IMR-90 (cell line): ENCODE results near the gene LNX1. TPM values are rescaled to one million over a fixed set of nuclear protein-coding genes. Genes with fewer than 3 reads are reported as not detected.

Source experiments
- ATAC-seq: fragments of 200-7000 bp; cut with Tn5 transposase; 2 replicates; pipeline ENCODE4 v1.9.1; 2020; ENCODE audit warnings: low read depth, mild to moderate bottlenecking, moderate library complexity
- BruUV-seq: library from RNA; stranded (reverse); fragments of 400-500 nt; replicated peaks from 2 replicates; lab custom pipeline; 2021; lab: Mats Ljungman, UMichigan
- CTCF ChIA-PET: fragments of 300-600 bp; formaldehyde crosslinking; extraction: SDS; loops from one replicate; lab custom pipeline; 2021; ENCODE audit warnings: antibody characterized with exemption; lab: Yijun Ruan, JAX
- POLR2A ChIA-PET: fragments of 300-600 bp; sonication (Branson Sonifier 250); formaldehyde crosslinking; loops from one replicate; lab custom pipeline; 2022; ENCODE audit warnings: antibody characterized with exemption; ENCODE audit not compliant: unreplicated experiment; lab: Charles Lee
- DNase-seq: peaks from one replicate; pipeline ENCODE4 v3.0.0; 2013
- H2AFZ ChIP-seq: replicated peaks from 2 replicates; pipeline ENCODE3; 2013; ENCODE audit warnings: low read length, mild to moderate bottlenecking; ENCODE audit not compliant: poor library complexity
- H2AK5ac ChIP-seq: 2 replicates; pipeline ENCODE4 v1.6.1; 2013; ENCODE audit warnings: low read depth, low read length, inconsistent platforms
- H2AK9ac ChIP-seq: replicated peaks from 2 replicates; pipeline ENCODE3; 2013; ENCODE audit warnings: mild to moderate bottlenecking, low read depth, low read length, moderate library complexity; ENCODE audit not compliant: poor library complexity
- H2BK120ac ChIP-seq: 2 replicates; pipeline ENCODE4 v1.6.1; 2013; ENCODE audit warnings: low read depth, low read length, inconsistent platforms
- H2BK15ac ChIP-seq: 3 replicates; pipeline ENCODE4 v1.6.1; 2013; ENCODE audit warnings: low read depth, low read length, inconsistent platforms
- H2BK20ac ChIP-seq: 2 replicates; pipeline ENCODE4 v1.6.1; 2013; ENCODE audit warnings: low read depth, mild to moderate bottlenecking, inconsistent platforms, low read length, moderate library complexity
- H2BK5ac ChIP-seq: 2 replicates; pipeline ENCODE4 v1.6.1; 2013; ENCODE audit warnings: mild to moderate bottlenecking, low read depth, low read length, inconsistent platforms; ENCODE audit not compliant: poor library complexity, severe bottlenecking
- H3K14ac ChIP-seq: replicated peaks from 2 replicates; pipeline ENCODE4 v1.6.1; 2013; ENCODE audit warnings: low read depth, low read length, inconsistent platforms
- H3K18ac ChIP-seq: 2 replicates; pipeline ENCODE4 v1.6.1; 2013; ENCODE audit warnings: low read depth, low read length, control low read depth
- H3K23ac ChIP-seq: 2 replicates; pipeline ENCODE4 v1.6.1; 2013; ENCODE audit warnings: low read depth, low read length, inconsistent platforms
- H3K27ac ChIP-seq: 2 replicates; pipeline ENCODE4 v1.5.1; 2013; ENCODE audit warnings: mild to moderate bottlenecking, control low read depth, low read length; ENCODE audit not compliant: insufficient read depth
- H3K27me3 ChIP-seq: 2 replicates; pipeline ENCODE4 v1.6.1; 2013; ENCODE audit warnings: low read length; ENCODE audit not compliant: control insufficient read depth, insufficient read depth
- H3K36me3 ChIP-seq: 2 replicates; pipeline ENCODE4 v1.6.1; 2013; ENCODE audit warnings: low read length, mixed read lengths; ENCODE audit not compliant: control insufficient read depth, insufficient read depth
- H3K4ac ChIP-seq: 2 replicates; pipeline ENCODE4 v1.6.1; 2013; ENCODE audit warnings: low read depth, low read length, inconsistent platforms
- H3K4me1 ChIP-seq: 2 replicates; pipeline ENCODE4 v1.6.1; 2013; ENCODE audit warnings: low read length, mixed read lengths; ENCODE audit not compliant: control insufficient read depth, insufficient read depth
- H3K4me2 ChIP-seq: 2 replicates; pipeline ENCODE4 v1.6.1; 2013; ENCODE audit warnings: low read depth, mild to moderate bottlenecking, control low read depth, low read length, moderate library complexity
- H3K4me3 ChIP-seq: 2 replicates; pipeline ENCODE4 v1.5.1; 2013; ENCODE audit warnings: low read depth, mild to moderate bottlenecking, control low read depth, low read length, moderate library complexity; ENCODE audit not compliant: insufficient read depth
- H3K56ac ChIP-seq: 2 replicates; pipeline ENCODE4 v1.6.1; 2013; ENCODE audit warnings: low read length, inconsistent platforms; ENCODE audit not compliant: insufficient read depth; ENCODE audit errors: extremely low read depth
- H3K79me1 ChIP-seq, 2 experiments: 2 replicates each; pipeline ENCODE4 v1.6.1; 2013; ENCODE audit warnings: low read length in 2 of 2, inconsistent platforms in 1 of 2, low read depth in 1 of 2
- H3K9ac ChIP-seq: 2 replicates; pipeline ENCODE4 v1.6.1; 2013; ENCODE audit warnings: low read depth, low read length, control low read depth
- H3K9me1 ChIP-seq: 2 replicates; pipeline ENCODE4 v1.6.1; 2013; ENCODE audit warnings: low read length, inconsistent platforms; ENCODE audit not compliant: insufficient read depth
- H3K9me3 ChIP-seq: 2 replicates; pipeline ENCODE4 v1.6.1; 2013; ENCODE audit warnings: low read length; ENCODE audit not compliant: control insufficient read depth, insufficient read depth
- H4K20me1 ChIP-seq: 2 replicates; pipeline ENCODE4 v1.6.1; 2013; ENCODE audit warnings: low read length, inconsistent platforms; ENCODE audit not compliant: insufficient read depth
- H4K5ac ChIP-seq: 2 replicates; pipeline ENCODE4 v1.6.1; 2013; ENCODE audit warnings: mild to moderate bottlenecking, low read depth, low read length, control low read depth
- H4K8ac ChIP-seq, 2 experiments: 2 replicates each; pipeline ENCODE4 v1.6.1; 2013; ENCODE audit warnings: low read depth in 2 of 2, low read length in 2 of 2, control low read depth in 1 of 2, inconsistent platforms in 1 of 2
- H4K91ac ChIP-seq: 2 replicates; pipeline ENCODE4 v1.6.1; 2013; ENCODE audit warnings: low read depth, low read length, inconsistent platforms; ENCODE audit not compliant: insufficient read depth
- CEBPB ChIP-seq: IDR thresholded peaks from 2 replicates; pipeline ENCODE4 v1.6.1; 2012; ENCODE audit warnings: low read depth, low read length, improper control_type of control experiment
- MXI1 ChIP-seq: IDR thresholded peaks from 2 replicates; pipeline ENCODE4 v1.6.1; 2012; ENCODE audit warnings: low read depth, mild to moderate bottlenecking, low read length, moderate library complexity, borderline replicate concordance
- WGBS, 2 experiments: methylation state at CpG; one replicate each; pipeline versions ENCODE4 v1.1.5 to v1.1.7; 2013; ENCODE audit warnings: missing lambda C conversion rate in 2 of 2; ENCODE audit not compliant: insufficient read length in 1 of 2; ENCODE audit errors: extremely low coverage in 2 of 2; 5-methylcytosine and 5-hydroxymethylcytosine counted together
- dilution Hi-C: fragments of 300-500 bp; cut with HindIII; formaldehyde crosslinking; loops from one replicate; pipeline ENCODE4 v1.14.3; 2018; ENCODE audit warnings: low sequenced_read_pairs; ENCODE audit not compliant: unreplicated experiment
- in situ Hi-C: fragments of 300-500 bp; cut with MboI; formaldehyde crosslinking; loops from 3 replicates; pipeline ENCODE4 v1.14.3; 2019; ENCODE audit warnings: low sequenced_read_pairs, inconsistent platforms, mixed read lengths
- intact Hi-C: fragments of 100-400 bp; cut with micrococcal nuclease; formaldehyde crosslinking; loops from 2 replicates; pipeline ENCODE4 v1.10.0; 2022
- polyA plus RNA-seq, 3 experiments: library from polyadenylated mRNA; depleted of rRNA; stranded (reverse); fragments of >200 nt; gene quantifications; 2 replicates each; pipeline ENCODE4 v1.2.3, GENCODE V29; 2012; ENCODE audit warnings: low replicate concordance in 1 of 3
- total RNA-seq: library from RNA; depleted of rRNA; stranded (reverse); fragments of >200 nt; gene quantifications from 2 replicates; pipeline ENCODE4 v1.2.3, GENCODE V29; 2012

Gene LNX1
- total and polyA plus RNA-seq, 2 of the 4 experiments (the other 2 are of a cell fraction) = 0.15 to 0.36 TPM

DNA sequence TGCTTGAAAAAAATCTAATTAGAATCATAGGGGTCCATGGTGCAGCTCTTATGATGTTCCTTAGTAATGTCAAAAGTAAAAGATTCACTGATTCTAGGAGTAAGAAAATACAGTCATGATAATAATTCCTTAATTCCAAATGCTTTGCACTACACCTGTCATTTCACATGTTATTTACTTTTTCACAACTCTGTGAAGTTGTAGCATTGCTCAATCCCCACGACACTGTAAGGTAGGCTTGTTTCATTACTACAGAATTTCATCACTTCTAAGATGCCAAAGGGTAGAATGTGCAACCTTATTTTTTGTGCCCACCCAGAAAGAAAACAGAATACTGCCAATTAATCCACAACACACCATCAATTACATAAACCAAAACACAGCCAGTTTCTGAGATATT, 46.1 kb upstream of the LNX1 start:
- Histone ChIP-seq H3K9me3 (no peaks in the 10 kb centered on the region), H3K36me3 (no peaks in the 10 kb centered on the region), H3K9me1 (no peaks in the 10 kb centered on the region), H2BK20ac (no peak overlapping the region), H2BK5ac (no peak overlapping the region), H3K23ac (no peak overlapping the region), H3K4me3 (no peak overlapping the region), H3K9ac (no peak overlapping the region), H3K27ac (no peak overlapping the region), H4K20me1 (no peaks in the 10 kb centered on the region), H3K27me3 (no peaks in the 10 kb centered on the region), H2BK120ac (no peak overlapping the region), H3K14ac (no peak overlapping the region), H3K4me2 (no peak overlapping the region), H4K91ac (no peak overlapping the region), H4K8ac (no peak overlapping the region), H3K18ac (no peak overlapping the region), H2AK5ac (no peak overlapping the region), H3K79me1 (no peaks in the 10 kb centered on the region), H2BK15ac (no peak overlapping the region), H3K4me1 (peaks cover 6% of the 10 kb centered on the region; the same call in 1 of the 2 replicates), H2AFZ (no peak overlapping the region), H2AK9ac (no peak overlapping the region), H3K4ac (no peak overlapping the region), H4K5ac (no peak overlapping the region), H3K56ac (no peak overlapping the region)
- CTCF ChIA-PET = no interaction called here
- DNase-seq = no peak
- BruUV-seq = no TSS peak
- in situ Hi-C loops = no loop called here
- POLR2A ChIA-PET = no interaction called here
- TF ChIP-seq MXI1 = no peak
- peak; percentile 16; the same call in 1 of the 2 replicates for TF ChIP-seq CEBPB
- dilution Hi-C loops = no loop called here
- ATAC-seq = no peak
- no CpG with 5 or more reads among the region's 1 CpG for WGBS, 2 experiments
- intact Hi-C loops = no loop called here
